ENCODE results near the gene FOXP2.

Gene FOXP2

DNA sequence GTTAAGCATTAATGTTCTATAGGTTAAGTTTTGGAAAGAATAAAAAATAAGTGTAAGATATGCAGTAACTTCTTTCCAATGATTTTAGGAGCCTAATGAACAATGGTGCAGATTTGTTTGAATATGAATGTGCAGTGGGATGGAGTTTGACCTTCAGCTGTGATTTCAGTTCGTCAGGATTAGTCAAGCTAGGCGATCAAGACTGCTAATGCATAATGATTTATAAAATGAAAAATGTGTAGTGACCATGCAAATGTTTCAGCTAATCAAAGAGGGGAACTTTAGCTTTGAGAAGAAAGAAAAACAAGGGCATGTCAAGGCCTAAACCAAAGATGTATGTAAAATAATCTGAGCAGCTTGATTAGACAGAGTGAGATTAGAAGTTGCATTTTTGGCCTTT, 208.5 kb downstream of the FOXP2 start:
- Histone ChIP-seq H3K4me2 (ENCODE audit: low read depth, low read length, poor library complexity, severe bottlenecking) (no peak overlapping the region), H3K27me3 (ENCODE audit: insufficient read depth, low read length, poor library complexity, severe bottlenecking) (no peaks in the 10 kb centered on the region), H3K9ac (ENCODE audit: low read depth, low read length, poor library complexity, severe bottlenecking) (no peak overlapping the region), H2AFZ (ENCODE audit: low read length) (no peak overlapping the region), H3K4me1 (ENCODE audit: insufficient read depth, low read length, poor library complexity, severe bottlenecking) (no peaks in the 10 kb centered on the region), H3K79me2 (ENCODE audit: insufficient read depth, low read length) (no peaks in the 10 kb centered on the region), H4K20me1 (ENCODE audit: insufficient read depth, low read length, poor library complexity, severe bottlenecking) (no peaks in the 10 kb centered on the region), H3F3A (ENCODE audit: low read depth) (no peaks in the 10 kb centered on the region), H3K9me2 (replicated peaks; ENCODE audit: low read depth, low read length) (no peaks in the 10 kb centered on the region), H3K9me3 (ENCODE audit: insufficient read depth, low read depth, low read length) (no peaks in the 10 kb centered on the region), H3K4me3 (ENCODE audit: low read length, poor library complexity, severe bottlenecking) (no peak overlapping the region), H3K36me3 (ENCODE audit: insufficient read depth, low read length) (no peaks in the 10 kb centered on the region)
- TF ChIP-seq, protein P1, sequence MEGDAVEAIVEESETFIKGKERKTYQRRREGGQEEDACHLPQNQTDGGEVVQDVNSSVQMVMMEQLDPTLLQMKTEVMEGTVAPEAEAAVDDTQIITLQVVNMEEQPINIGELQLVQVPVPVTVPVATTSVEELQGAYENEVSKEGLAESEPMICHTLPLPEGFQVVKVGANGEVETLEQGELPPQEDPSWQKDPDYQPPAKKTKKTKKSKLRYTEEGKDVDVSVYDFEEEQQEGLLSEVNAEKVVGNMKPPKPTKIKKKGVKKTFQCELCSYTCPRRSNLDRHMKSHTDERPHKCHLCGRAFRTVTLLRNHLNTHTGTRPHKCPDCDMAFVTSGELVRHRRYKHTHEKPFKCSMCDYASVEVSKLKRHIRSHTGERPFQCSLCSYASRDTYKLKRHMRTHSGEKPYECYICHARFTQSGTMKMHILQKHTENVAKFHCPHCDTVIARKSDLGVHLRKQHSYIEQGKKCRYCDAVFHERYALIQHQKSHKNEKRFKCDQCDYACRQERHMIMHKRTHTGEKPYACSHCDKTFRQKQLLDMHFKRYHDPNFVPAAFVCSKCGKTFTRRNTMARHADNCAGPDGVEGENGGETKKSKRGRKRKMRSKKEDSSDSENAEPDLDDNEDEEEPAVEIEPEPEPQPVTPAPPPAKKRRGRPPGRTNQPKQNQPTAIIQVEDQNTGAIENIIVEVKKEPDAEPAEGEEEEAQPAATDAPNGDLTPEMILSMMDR (conservative IDR thresholded peaks at IDR 0.05; ENCODE audit: low read length): no peak
- no peak for TF ChIP-seq EZH2phosphoT487 (IDR thresholded peaks at IDR 0.05; ENCODE audit: borderline replicate concordance)

DNA sequence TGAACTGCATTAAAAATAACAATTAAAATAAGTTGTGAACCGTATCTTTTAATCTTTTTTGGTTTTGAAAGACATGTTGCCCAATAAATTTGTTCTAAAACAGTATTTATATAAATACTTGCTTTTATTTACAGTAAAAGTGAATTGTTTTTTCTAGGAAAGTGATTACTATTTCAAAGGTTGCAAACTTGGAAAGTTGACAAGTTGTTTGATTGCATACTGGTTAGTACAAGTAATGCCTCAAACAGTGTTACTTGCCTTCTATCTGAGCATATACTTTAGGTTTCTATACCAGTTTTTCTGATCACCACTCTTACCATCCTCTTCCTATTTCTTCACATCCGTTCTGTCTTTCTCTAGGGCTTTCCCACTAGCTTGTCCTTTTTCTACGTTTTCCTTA, 212.6 kb downstream of the FOXP2 start:
- Histone ChIP-seq H3K9me3 (ENCODE audit: insufficient read depth, low read depth, low read length) (no peaks in the 10 kb centered on the region), H4K20me1 (ENCODE audit: insufficient read depth, low read length, poor library complexity, severe bottlenecking) (no peaks in the 10 kb centered on the region), H3K9ac (ENCODE audit: low read depth, low read length, poor library complexity, severe bottlenecking) (no peak overlapping the region), H3K4me2 (ENCODE audit: low read depth, low read length, poor library complexity, severe bottlenecking) (no peak overlapping the region), H3K36me3 (ENCODE audit: insufficient read depth, low read length) (no peaks in the 10 kb centered on the region), H3K9me2 (replicated peaks; ENCODE audit: low read depth, low read length) (no peaks in the 10 kb centered on the region), H3K4me3 (ENCODE audit: low read length, poor library complexity, severe bottlenecking) (no peak overlapping the region), H3F3A (ENCODE audit: low read depth) (no peaks in the 10 kb centered on the region), H3K79me2 (ENCODE audit: insufficient read depth, low read length) (no peaks in the 10 kb centered on the region), H3K4me1 (ENCODE audit: insufficient read depth, low read length, poor library complexity, severe bottlenecking) (no peaks in the 10 kb centered on the region), H2AFZ (ENCODE audit: low read length) (no peak overlapping the region), H3K27me3 (ENCODE audit: insufficient read depth, low read length, poor library complexity, severe bottlenecking) (no peaks in the 10 kb centered on the region)
- TF ChIP-seq, protein P1 (conservative IDR thresholded peaks at IDR 0.05; ENCODE audit: low read length): no peak
- no peak for TF ChIP-seq EZH2phosphoT487 (IDR thresholded peaks at IDR 0.05; ENCODE audit: borderline replicate concordance)

GRCh38 chr7:114628362-114628761, 213.7 kb downstream of the FOXP2 start:
- Histone ChIP-seq H3K79me2 (ENCODE audit: insufficient read depth, low read length) (no peaks in the 10 kb centered on the region), H3K9me3 (ENCODE audit: insufficient read depth, low read depth, low read length) (no peaks in the 10 kb centered on the region), H3K9ac (ENCODE audit: low read depth, low read length, poor library complexity, severe bottlenecking) (no peak overlapping the region), H3K36me3 (ENCODE audit: insufficient read depth, low read length) (no peaks in the 10 kb centered on the region), H3K4me3 (ENCODE audit: low read length, poor library complexity, severe bottlenecking) (no peak overlapping the region), H4K20me1 (ENCODE audit: insufficient read depth, low read length, poor library complexity, severe bottlenecking) (no peaks in the 10 kb centered on the region), H3F3A (ENCODE audit: low read depth) (no peaks in the 10 kb centered on the region), H3K4me2 (ENCODE audit: low read depth, low read length, poor library complexity, severe bottlenecking) (no peak overlapping the region), H2AFZ (ENCODE audit: low read length) (no peak overlapping the region), H3K9me2 (replicated peaks; ENCODE audit: low read depth, low read length) (no peaks in the 10 kb centered on the region), H3K4me1 (ENCODE audit: insufficient read depth, low read length, poor library complexity, severe bottlenecking) (no peaks in the 10 kb centered on the region), H3K27me3 (ENCODE audit: insufficient read depth, low read length, poor library complexity, severe bottlenecking) (no peaks in the 10 kb centered on the region)
- TF ChIP-seq EZH2phosphoT487 (IDR thresholded peaks at IDR 0.05; ENCODE audit: borderline replicate concordance): no peak
- TF ChIP-seq, protein P1 (conservative IDR thresholded peaks at IDR 0.05; ENCODE audit: low read length): no peak

Data from Loucy (cell line).